HAP-1 (cell line): Measurements from ENCODE around the gene PTPRT.

Source experiments
- DNase-seq, 2 experiments: peaks; one replicate each; pipeline ENCODE4 v3.0.0-alpha.2; 2016 to 2020; ENCODE audit warnings: low spot score in 2 of 2
- H3K27me3 ChIP-seq: fragments of 250-450 bp; sonication (Bioruptor Pico); 2 replicates; pipeline ENCODE4 v1.5.1; 2020; ENCODE audit warnings: low read depth, mild to moderate bottlenecking, moderate library complexity
- H3K36me3 ChIP-seq: fragments of 250-450 bp; sonication (Bioruptor Pico); replicated peaks from 2 replicates; pipeline ENCODE4 v1.5.1; 2020; ENCODE audit warnings: mild to moderate bottlenecking
- H3K4me1 ChIP-seq: fragments of 250-450 bp; sonication (Bioruptor Pico); 2 replicates; pipeline ENCODE4 v1.5.1; 2020; ENCODE audit warnings: mild to moderate bottlenecking
- H3K4me3 ChIP-seq: fragments of 250-450 bp; sonication (Bioruptor Pico); 2 replicates; pipeline ENCODE4 v1.5.1; 2020; ENCODE audit warnings: mild to moderate bottlenecking, moderate library complexity
- H3K9me3 ChIP-seq: fragments of 250-450 bp; sonication (Bioruptor Pico); 2 replicates; pipeline ENCODE4 v1.5.1; 2020; ENCODE audit warnings: mild to moderate bottlenecking, moderate library complexity
- in situ Hi-C: fragments of 300-500 bp; cut with MboI; formaldehyde crosslinking; loops from 3 replicates; pipeline ENCODE4 v1.14.3; 2020; ENCODE audit warnings: low sequenced_read_pairs, inconsistent platforms, mixed read lengths

The PTPRT gene

DNA sequence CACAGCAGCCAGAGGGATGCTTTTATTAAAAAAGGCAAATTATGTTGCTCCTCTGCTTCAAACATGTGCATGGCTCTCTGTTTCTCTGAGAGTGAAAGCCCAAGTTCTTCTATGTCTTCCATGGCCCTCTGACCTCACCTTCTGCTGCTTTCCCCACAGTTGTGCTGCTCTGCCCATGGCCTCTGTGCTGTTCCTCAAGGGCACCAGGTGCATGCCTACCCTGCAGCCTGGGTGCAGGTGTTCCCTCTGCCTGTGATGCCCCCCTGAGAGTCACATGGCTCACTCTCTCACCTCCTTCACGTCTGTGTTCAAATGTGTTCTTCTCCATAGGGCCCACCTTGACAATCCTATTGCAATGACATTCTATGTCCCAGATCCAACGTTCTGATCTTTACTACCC, 1094.5 kb downstream of the PTPRT start:
- no peaks in the 10 kb centered on the region for H3K9me3 ChIP-seq
- H3K27me3 ChIP-seq, result no peaks in the 10 kb centered on the region
- no peaks in the 10 kb centered on the region for H3K36me3 ChIP-seq
- no peak overlapping the region for H3K4me3 ChIP-seq
- in situ Hi-C loops, result no loop called here
- DNase-seq, result no peak
- no peaks in the 10 kb centered on the region for H3K4me1 ChIP-seq

DNA sequence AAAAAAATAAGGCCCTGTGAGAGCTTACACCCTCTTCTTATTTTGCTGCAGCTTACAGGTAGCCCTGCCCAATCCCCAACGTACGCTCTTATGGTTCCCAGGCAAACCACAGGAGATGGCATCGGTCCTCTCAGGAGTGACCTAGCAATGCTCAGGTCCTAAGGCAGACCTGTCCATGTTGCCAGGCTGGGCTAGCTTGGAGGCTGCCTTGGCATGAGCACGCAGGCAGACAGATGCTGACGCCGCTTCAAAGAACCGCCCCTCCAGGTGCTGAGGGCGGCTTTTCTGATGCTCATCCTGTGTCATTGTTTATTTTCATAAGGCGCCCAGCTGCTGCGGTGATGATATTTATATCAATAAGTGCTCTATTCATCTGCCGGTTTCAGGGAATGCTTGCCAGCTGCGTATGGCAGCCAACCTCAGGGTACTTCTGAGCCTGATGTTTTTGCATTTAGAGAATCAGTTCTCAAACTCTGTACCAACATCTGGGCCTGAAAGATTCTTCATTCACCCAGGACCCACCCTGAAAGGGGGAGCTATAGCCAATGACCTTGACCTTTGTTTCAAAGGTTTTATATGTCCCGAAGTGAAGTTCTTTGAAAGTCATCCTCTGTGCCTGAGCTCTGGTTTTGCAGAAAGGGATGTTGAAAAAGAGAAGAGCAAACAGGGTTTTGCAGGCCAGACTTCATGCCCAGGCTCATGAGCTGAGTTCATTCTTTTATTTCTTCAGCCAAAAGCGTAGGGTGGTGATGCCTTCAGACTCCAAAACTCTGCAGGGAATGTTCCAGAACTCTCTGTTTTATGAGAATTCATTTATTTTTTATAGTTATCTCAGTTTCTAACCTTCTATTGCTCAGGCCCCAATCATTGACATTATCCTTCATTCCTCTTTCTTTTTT, 1095.9 kb downstream of the PTPRT start:
- Histone ChIP-seq H3K4me1 (no peaks in the 10 kb centered on the region), H3K36me3 (no peaks in the 10 kb centered on the region), H3K27me3 (no peaks in the 10 kb centered on the region), H3K4me3 (no peak overlapping the region), H3K9me3 (no peaks in the 10 kb centered on the region)
- in situ Hi-C loops, result no loop called here
- no peak for DNase-seq

DNA sequence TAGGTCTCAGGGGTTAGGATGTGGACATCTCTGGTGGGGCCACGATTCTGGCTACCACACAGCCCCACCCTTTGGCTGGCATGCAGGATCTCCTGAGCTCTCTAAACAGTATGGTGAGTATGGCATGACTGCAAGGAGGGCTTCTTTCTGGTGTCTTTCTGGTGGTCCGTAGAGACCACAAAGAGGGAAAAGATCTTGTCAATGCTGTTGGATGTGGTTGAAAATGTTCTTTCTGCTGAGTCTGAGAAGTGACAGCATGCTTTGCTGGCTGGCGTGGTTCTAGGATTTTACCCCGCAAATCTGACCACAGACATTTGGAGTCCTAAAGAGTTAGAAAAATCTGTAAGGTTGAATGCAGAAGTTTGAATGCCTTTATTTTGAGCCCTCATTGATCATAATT, 1096.7 kb downstream of the PTPRT start:
- H3K4me3 ChIP-seq, result no peak overlapping the region
- no peak for DNase-seq
- no peaks in the 10 kb centered on the region for H3K4me1 ChIP-seq
- H3K27me3 ChIP-seq, result no peaks in the 10 kb centered on the region
- in situ Hi-C loops, result no loop called here
- H3K9me3 ChIP-seq, result no peaks in the 10 kb centered on the region
- H3K36me3 ChIP-seq, result no peaks in the 10 kb centered on the region

DNA sequence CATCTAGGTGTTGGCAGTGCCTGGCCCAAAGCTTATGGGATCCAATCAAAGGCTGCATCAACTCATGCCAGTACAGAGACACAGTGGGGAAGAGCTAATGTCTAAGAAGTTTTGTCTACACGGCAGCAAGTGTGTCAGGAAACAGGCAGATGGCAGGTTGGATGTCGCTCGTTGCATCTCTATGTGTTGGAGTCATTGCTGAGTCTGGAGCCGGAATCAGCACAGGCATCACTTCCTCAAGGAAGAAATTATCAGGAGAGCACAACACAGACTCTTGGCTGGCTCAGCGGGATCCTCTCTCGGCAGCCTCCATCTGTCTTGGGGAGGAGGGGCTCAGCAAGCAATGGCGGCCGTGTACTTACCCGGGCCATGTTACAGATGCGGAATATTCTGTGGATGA, 1104.3 kb downstream of the PTPRT start:
- Histone ChIP-seq H3K36me3 (no peaks in the 10 kb centered on the region), H3K4me1 (no peaks in the 10 kb centered on the region), H3K4me3 (no peak overlapping the region), H3K9me3 (no peaks in the 10 kb centered on the region), H3K27me3 (no peaks in the 10 kb centered on the region)
- no peak for DNase-seq
- in situ Hi-C loops, result no loop called here

DNA sequence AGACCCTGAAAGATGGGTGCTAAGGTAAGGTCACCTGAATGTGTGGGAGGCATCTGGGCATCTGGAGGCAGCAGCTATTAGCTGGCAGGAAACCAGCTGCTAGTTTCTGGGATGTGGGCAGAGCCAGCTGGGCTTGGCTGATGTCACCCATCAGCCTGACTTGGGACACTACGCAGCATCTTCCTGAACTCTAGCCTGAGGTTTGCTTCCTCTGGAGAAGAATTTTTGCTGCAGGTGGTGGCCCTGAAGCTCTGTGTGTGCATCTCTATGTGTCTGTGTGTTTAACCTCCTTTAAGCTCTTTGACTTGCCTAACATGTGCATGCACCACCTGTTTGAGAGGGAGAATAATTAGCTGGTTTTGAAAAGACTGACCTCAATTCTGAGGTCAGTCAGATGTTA, 1106.4 kb downstream of the PTPRT start:
- H3K36me3 ChIP-seq, result no peaks in the 10 kb centered on the region
- in situ Hi-C loops, result no loop called here
- no peaks in the 10 kb centered on the region for H3K27me3 ChIP-seq
- DNase-seq, result no peak
- H3K4me1 ChIP-seq, result no peaks in the 10 kb centered on the region
- no peak overlapping the region for H3K4me3 ChIP-seq
- no peaks in the 10 kb centered on the region for H3K9me3 ChIP-seq

DNA sequence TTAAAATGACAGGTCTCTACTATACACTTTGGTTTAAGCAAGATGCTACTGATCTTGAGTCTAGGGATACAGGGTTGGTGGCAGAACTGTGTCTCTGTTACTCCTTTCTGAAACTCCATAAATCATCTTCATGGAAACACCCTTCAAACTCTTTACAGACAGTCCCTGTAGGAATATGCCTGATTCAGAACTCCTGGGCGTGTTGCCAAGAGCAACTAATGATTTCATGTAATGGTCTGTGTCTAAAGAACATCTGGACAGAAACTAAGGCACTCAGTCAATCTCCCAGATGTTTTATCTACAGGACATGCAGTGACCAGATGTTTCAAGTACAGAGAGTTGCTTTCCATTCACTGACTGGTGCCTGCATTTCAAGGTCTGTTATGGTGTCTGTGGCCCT, 1107.1 kb downstream of the PTPRT start:
- H3K9me3 ChIP-seq, result no peaks in the 10 kb centered on the region
- H3K4me3 ChIP-seq, result no peak overlapping the region
- no peaks in the 10 kb centered on the region for H3K27me3 ChIP-seq
- H3K36me3 ChIP-seq, result no peaks in the 10 kb centered on the region
- in situ Hi-C loops, result no loop called here
- no peak for DNase-seq
- no peaks in the 10 kb centered on the region for H3K4me1 ChIP-seq

DNA sequence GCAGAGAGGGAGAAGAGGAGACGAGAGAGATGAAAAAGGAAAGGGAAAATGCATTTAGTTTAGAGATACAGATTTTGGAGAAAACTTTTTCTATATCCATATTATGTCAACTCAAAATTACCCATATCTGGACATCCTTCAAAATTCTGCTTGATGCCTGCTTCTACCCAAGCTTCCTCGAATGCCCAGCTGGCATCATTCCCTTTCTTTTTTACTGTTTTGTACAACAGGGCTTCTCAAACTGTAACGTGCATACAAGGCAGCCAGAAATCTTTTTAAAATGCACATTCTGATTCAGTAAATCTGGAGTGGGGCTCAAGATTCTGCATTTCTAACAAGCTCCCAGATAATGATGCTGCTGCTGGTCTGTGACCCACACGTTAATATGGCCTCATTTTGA, 1108.8 kb downstream of the PTPRT start:
- H3K4me1 ChIP-seq, result no peaks in the 10 kb centered on the region
- in situ Hi-C loops, result no loop called here
- H3K36me3 ChIP-seq, result no peaks in the 10 kb centered on the region
- H3K9me3 ChIP-seq, result no peaks in the 10 kb centered on the region
- no peak for DNase-seq
- H3K27me3 ChIP-seq, result no peaks in the 10 kb centered on the region
- no peak overlapping the region for H3K4me3 ChIP-seq

- Histone ChIP-seq H3K9me3 (no peaks in the 10 kb centered on the region), H3K36me3 (no peaks in the 10 kb centered on the region), H3K4me3 (no peak overlapping the region), H3K27me3 (no peaks in the 10 kb centered on the region), H3K4me1 (no peaks in the 10 kb centered on the region)
- DNase-seq, result no peak
- in situ Hi-C loops, result no loop called here
These were observed 1114.8 kb downstream of the PTPRT start for GRCh38 chr20:42074944-42075343.

GRCh38 chr20:42067596-42067995, 1122.1 kb downstream of the PTPRT start:
- H3K27me3 ChIP-seq, result no peaks in the 10 kb centered on the region
- no peaks in the 10 kb centered on the region for H3K4me1 ChIP-seq
- no peak for DNase-seq
- in situ Hi-C loops, result no loop called here
- no peaks in the 10 kb centered on the region for H3K36me3 ChIP-seq
- no peaks in the 10 kb centered on the region for H3K9me3 ChIP-seq
- no peak overlapping the region for H3K4me3 ChIP-seq

- in situ Hi-C loops, result no loop called here
- H3K9me3 ChIP-seq, result no peaks in the 10 kb centered on the region
- no peaks in the 10 kb centered on the region for H3K27me3 ChIP-seq
- DNase-seq, result no peak
- no peaks in the 10 kb centered on the region for H3K36me3 ChIP-seq
- H3K4me3 ChIP-seq, result no peak overlapping the region
- no peaks in the 10 kb centered on the region for H3K4me1 ChIP-seq
These were observed 1122.5 kb downstream of the PTPRT start for GRCh38 chr20:42067174-42067573.

DNA sequence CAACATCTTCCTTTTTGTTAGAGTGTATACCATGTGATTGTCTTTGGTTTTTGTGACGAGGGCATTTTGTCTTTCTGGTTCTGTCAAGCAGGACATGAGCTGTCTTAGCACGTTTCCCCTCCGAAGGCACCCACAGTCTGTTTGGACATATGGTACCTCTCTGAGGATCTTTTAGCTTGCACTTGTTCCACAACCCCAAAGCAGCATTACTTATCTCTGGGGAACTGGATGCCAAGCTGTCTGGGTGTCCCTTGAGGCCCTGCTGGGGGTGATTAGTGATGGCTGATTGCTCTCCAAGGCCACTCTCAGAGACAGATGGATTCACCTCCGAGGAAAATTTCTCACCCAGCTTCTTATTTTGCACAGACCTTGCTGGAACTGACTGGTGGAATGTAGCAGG, 1126.6 kb downstream of the PTPRT start:
- Histone ChIP-seq H3K4me3 (no peak overlapping the region), H3K9me3 (no peaks in the 10 kb centered on the region), H3K27me3 (no peaks in the 10 kb centered on the region), H3K36me3 (no peaks in the 10 kb centered on the region), H3K4me1 (no peaks in the 10 kb centered on the region)
- in situ Hi-C loops, result no loop called here
- DNase-seq, result no peak

- H3K36me3 ChIP-seq, result no peaks in the 10 kb centered on the region
- H3K9me3 ChIP-seq, result no peaks in the 10 kb centered on the region
- in situ Hi-C loops, result no loop called here
- no peaks in the 10 kb centered on the region for H3K4me1 ChIP-seq
- no peak for DNase-seq
- no peaks in the 10 kb centered on the region for H3K27me3 ChIP-seq
- no peak overlapping the region for H3K4me3 ChIP-seq
These were observed 1136.4 kb downstream of the PTPRT start for GRCh38 chr20:42053350-42053749.

DNA sequence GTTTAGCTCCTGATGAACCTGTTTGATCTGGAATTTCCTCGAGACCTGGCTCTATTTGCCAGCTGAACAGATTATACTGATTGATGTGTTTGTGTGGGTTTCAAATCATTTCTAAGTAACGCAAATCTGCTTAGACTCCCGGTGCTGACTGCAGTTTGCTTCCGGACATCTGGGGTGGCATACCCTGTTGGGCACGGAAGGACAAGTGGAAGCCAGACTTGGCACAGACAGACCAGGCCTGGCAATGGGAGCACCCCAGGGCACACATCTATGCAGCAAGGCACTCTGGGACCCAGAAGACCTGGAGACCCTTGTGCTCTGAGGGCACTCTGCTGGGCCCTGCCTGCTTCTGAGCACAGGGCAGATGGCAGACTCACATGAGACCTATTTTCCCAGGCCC, 1137.8 kb downstream of the PTPRT start:
- no peaks in the 10 kb centered on the region for H3K36me3 ChIP-seq
- in situ Hi-C loops, result no loop called here

DNA sequence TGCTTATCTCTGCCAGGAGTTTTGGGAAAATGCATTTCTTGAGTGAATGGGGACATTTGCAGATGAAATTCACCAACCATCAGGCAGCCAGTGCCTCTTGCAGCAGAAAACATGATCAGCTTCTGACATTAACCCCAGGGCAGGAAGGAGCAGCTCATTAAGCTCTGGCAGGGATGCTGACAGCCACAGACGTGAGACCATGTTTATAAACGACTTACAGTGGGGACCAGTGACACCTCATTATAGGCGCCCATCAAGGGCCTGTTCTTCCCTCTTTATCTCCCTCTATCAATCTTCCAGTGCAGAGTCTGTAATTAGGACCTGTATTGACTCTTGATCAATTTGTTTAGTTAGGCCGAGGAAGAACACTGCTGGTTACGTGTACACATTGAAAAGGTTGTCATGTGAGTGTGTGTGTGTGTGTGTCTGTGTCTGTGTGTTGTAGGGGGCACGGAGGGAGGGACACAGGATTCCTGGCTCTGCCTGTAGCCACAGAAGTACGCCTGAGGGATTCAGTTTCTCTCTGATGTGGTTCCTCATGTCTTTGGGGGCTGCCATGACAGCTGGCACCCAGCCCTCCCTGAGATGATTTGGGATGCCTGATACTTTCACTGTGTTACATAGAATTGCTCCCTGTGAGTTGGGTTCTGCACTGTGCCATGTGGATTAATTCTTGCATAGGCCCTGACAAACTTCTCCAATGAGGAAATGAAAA, 1143.2 kb downstream of the PTPRT start:
- DNase-seq, result no peak
- no peaks in the 10 kb centered on the region for H3K4me1 ChIP-seq
- H3K27me3 ChIP-seq, result no peaks in the 10 kb centered on the region
- H3K4me3 ChIP-seq, result no peak overlapping the region
- H3K9me3 ChIP-seq, result no peaks in the 10 kb centered on the region
- in situ Hi-C loops, result no loop called here
- H3K36me3 ChIP-seq, result no peaks in the 10 kb centered on the region

More for the DNA sequence above, 1137.8 kb downstream of the PTPRT start:
- H3K4me3 ChIP-seq, result no peak overlapping the region
- H3K27me3 ChIP-seq, result no peaks in the 10 kb centered on the region
- no peaks in the 10 kb centered on the region for H3K9me3 ChIP-seq
- DNase-seq, result no peak
- H3K4me1 ChIP-seq, result no peaks in the 10 kb centered on the region
